ENCODE results near the gene ZNF587B. TPM values are rescaled to one million over a fixed set of nuclear protein-coding genes. Genes with fewer than 3 reads are reported as not detected.
"Not testable (repeated sequence)": the region's sequence is repeated elsewhere in the genome, so short reads cannot be mapped to it uniquely, and the experiment has no call there.

Gene ZNF587B
- 10 to 100 TPM; 27.3 to 27.5 TPM for total RNA-seq

- ChIA-PET POLR2A (no interaction called here), CTCF (no interaction called here)
Measured at GRCh38 chr19:57830071-57830602, at the start of gene ZNF587B. TSS of gene ZNF587B (plus strand) at chr19:57830299. CDS start at chr19:57830529, 230 bp downstream.

GRCh38 chr19:57786286-57786685 is 43.8 kb upstream of the ZNF587B start:
- POLR2A ChIA-PET = no interaction called here
- CTCF ChIA-PET = no interaction called here

DNA sequence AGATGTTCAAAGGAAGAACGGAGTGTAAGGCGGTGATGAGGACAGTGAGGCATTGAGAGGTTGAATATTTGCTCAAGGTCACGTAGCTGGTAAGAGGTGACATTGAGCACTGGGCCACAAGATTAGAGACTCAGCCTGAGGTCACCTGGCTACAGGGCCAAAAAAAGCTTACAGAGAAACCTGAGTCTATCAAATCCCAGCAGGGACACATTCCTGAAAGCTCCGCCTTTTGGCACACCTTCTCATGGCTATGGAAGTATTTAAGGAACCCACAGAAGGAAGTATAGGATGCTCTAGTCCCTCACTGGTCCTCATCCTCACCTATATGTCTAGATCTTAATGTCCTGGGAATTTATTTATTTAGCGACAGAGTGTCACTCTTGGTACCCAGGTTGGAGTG is 43.2 kb upstream of the ZNF587B start:
- POLR2A ChIA-PET = no interaction called here
- CTCF ChIA-PET = no interaction called here

- POLR2A ChIA-PET = no interaction called here
- CTCF ChIA-PET = interaction anchor here (0.6 kb wide), 1 partner anchor 31 kb away, joined by 3 read pairs; no protein-coding TSS in a partner anchor
Measured at GRCh38 chr19:57788114-57788692, 41.9 kb upstream of the ZNF587B start.

- ChIA-PET POLR2A (no interaction called here), CTCF (no interaction called here)
Measured at GRCh38 chr19:57789288-57789687, 40.8 kb upstream of the ZNF587B start.

DNA sequence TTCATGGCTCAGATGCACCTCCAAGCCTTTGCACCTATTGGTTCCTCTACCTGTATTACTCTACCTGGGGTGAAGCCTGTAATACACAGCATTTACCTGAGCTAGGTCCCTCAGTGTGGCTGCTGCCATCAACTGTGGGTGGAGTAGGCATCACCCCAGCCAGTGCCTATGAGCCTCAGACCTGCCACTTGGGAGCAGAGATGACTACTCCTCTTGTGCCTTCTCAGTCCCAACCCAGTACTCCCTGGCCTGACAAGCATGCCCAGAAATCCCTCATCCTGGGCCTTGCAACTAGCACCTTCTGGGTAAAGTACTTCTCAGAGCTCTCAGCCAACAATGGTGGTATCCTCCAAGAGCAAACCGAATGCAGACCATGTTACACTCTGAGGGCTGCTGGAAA is 33.5 kb upstream of the ZNF587B start:
- POLR2A ChIA-PET, CTCF ChIA-PET: not testable (repeated sequence)

GRCh38 chr19:57800696-57801095 is 29.4 kb upstream of the ZNF587B start:
- ChIA-PET POLR2A (interaction anchor here (0.5 kb wide), 1 partner anchor 51 kb away, joined by 3 read pairs; no protein-coding TSS in a partner anchor), CTCF (no interaction called here)

DNA sequence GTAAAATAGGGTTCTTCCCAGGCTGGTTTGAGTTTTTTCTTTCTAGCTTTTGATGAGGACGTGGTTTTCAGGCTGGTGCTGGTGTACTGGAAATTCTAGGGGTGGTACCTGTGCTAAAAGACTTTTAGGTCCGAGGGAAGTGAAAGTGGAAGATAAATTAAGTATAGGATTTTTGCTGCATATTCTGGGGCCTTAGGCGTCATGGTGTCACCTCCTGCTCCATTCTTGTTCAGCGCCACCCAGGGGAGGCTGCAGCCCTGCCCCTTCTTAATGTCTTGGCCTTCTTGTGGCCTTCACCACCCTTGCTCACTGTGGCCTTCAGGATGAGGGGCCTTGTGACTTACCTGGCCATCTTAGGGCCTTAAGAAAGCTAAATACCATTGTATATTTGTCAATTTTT is 27.8 kb upstream of the ZNF587B start:
- ChIA-PET CTCF (interaction anchor here (1.3 kb wide), 1 partner anchor 62 kb away, joined by 3 read pairs; no protein-coding TSS in a partner anchor), POLR2A (no interaction called here)

- ChIA-PET POLR2A (no interaction called here), CTCF (interaction anchor here (1.3 kb wide), 1 partner anchor 63 kb away, joined by 3 read pairs; no protein-coding TSS in a partner anchor)
Measured at GRCh38 chr19:57803265-57803593, 26.9 kb upstream of the ZNF587B start.

GRCh38 chr19:57803594-57804325 is 26.3 kb upstream of the ZNF587B start:
- ChIA-PET POLR2A (interaction anchor here (0.6 kb wide), 1 partner anchor 57 kb away, joined by 6 read pairs; no protein-coding TSS in a partner anchor), CTCF (interaction anchor here (1.3 kb wide), 1 partner anchor 64 kb away, joined by 3 read pairs; no protein-coding TSS in a partner anchor)

GRCh38 chr19:57807541-57807940 is 22.6 kb upstream of the ZNF587B start:
- POLR2A ChIA-PET = no interaction called here
- CTCF ChIA-PET = no interaction called here

- CTCF ChIA-PET = interaction anchor here (1.2 kb wide), 1 partner anchor 37 kb away, joined by 7 read pairs; no protein-coding TSS in a partner anchor
- POLR2A ChIA-PET = not testable (repeated sequence)
Measured at GRCh38 chr19:57810410-57811295, 19.4 kb upstream of the ZNF587B start.

GRCh38 chr19:57812226-57812625 is 17.9 kb upstream of the ZNF587B start:
- CTCF ChIA-PET = interaction anchor here (1.2 kb wide), 1 partner anchor 39 kb away, joined by 7 read pairs; no protein-coding TSS in a partner anchor
- POLR2A ChIA-PET = no interaction called here

DNA sequence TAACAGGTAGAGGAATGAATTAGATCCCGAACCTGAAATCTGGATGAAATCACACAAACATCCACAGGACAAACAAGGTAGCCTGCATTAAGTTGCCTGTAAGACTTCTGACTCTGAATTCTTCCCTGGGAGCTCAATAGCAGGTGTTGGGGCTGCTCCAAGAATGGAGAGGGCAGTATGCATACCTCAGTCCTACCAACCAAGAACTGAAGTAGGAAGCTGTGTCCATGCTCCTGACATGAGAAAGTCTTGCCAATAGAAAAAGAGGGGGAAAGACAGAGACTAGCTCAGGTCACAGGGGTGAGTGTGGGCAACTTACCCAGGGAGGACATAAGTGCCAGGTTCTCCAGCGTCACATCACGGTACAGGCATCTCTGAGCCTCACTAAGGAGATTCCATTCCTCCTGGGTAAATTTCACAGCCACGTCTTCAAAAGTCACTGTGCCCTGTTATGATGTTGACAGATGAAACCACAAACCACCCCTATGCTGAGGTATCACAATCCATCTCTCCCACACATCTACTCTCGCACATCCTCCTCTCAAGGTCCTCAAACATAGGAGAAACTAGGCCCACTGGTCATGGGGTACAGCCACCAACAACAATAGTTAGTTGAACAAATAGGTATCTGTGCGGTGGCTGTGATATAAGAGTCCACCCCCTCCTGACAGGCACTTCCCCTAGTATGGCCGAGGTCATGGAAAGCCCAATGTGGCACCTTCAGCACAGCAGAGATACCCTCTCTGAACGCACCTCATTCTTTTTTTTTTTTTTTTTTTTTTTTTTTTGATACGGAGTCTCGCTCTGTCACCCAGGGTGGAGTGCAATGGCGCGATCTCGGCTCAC is 16.9 kb upstream of the ZNF587B start:
- POLR2A ChIA-PET, CTCF ChIA-PET: not testable (repeated sequence)

DNA sequence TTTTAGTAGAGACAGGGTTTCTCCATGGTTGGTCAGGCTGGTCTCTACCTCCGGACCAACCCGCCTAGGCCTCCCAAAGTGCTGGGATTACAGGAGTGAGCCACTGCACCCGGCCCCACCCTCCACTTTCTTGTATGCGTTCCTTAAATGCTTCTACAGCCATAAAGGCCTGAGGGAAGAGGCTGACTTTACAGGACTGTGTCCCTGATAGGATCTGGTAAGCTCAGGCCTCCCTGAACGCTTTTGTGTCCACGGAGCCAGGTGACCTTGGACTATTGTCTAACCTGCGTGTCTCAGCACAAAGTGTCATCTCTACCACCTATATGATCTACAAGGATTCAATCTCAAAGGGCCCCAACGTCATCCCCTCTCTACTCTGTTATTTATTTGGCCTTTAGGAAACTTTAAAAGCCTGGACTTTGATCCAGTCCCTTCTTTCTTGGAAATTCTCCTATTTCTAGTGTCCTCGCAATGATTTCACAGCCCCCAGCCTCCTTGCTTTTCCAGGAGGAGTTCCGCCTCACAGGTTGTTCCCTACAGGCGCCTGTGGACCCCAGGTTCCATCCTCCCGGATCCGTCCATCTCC is 16.1 kb upstream of the ZNF587B start:
- ChIA-PET POLR2A (interaction anchor here (0.6 kb wide), 1 partner anchor 136 kb away, joined by 3 read pairs; no protein-coding TSS in a partner anchor), CTCF (no interaction called here)

DNA sequence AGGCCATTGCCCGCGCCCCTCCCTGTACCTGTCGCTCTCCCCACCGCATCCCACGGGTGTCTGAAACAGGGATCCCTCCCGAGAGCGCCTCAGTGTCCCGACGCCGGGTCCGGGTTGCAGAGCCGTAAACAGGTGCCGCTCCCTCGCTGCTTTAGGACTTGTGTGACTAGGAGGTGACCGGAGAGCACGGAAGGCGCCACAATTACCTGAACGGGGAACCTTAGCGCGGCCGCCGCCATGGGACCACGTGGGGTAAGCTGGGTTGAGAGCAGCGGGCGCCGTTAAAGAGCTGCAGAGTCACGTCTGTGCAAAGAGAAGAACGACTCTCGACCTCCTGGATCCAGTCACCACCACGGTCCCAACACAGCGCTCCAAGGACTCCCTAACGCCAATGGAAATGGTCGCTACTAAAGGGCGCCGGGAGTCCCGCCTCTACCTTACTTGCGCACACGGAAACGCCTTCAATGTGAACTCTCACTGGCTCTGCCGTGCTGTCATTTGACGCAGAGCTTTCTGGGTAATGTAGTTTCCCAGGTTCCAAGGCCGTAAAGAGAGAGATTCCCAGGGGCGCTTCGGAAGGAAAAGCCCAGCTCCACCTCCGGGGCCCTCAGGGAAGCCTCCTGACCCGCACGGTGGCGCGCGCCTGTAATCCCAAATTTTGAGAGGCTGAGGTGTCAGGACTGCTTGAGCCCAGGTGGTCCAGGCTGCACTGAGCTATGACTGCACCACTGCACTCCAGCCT is 15.4 kb upstream of the ZNF587B start, which contains the start of gene ZNF552:
Gene ZNF552, minus strand, starts transcription at position 409 of the 742 bp plus-strand sequence. Its CDS starts 170 bp downstream, at position 239.
- ChIA-PET POLR2A (interaction anchor here (0.6 kb wide), 2 partner anchors 135 to 290 kb away, joined by 3 read pairs; no protein-coding TSS in a partner anchor), CTCF (interaction anchor here (0.6 to 1.2 kb wide), 3 partner anchors 87 to 986 kb away, joined by 3 to 7 read pairs (median 3); partner anchors contain the start of gene ZNF671)

- ChIA-PET POLR2A (interaction anchor here (0.6 kb wide), 1 partner anchor 289 kb away, joined by 3 read pairs; no protein-coding TSS in a partner anchor), CTCF (interaction anchor here (0.6 to 1.2 kb wide), 3 partner anchors 88 to 987 kb away, joined by 3 to 7 read pairs (median 3); partner anchors contain the start of gene ZNF671)
Measured at GRCh38 chr19:57815247-57816075, 14.6 kb upstream of the ZNF587B start.

All from activated CD8-positive, alpha-beta memory T cell treated with anti-CD3 and anti-CD28 coated beads for 36 hours (primary cell).